ENCODE results near the gene PEX5L.

The PEX5L gene

GRCh38 chr3:179895330-179895729 lies 141.4 kb downstream of the PEX5L start:
- no peaks in the 10 kb centered on the region for H3K4me1 ChIP-seq (ENCODE audit: control insufficient read depth, insufficient read depth, low read length)
- H3K9me3 ChIP-seq (ENCODE audit: control insufficient read depth, low read length), result no peaks in the 10 kb centered on the region
- no peak overlapping the region for H3K4me3 ChIP-seq (ENCODE audit: low read length)
- H3K36me3 ChIP-seq (ENCODE audit: control insufficient read depth, insufficient read depth, low read length, severe bottlenecking), result no peaks in the 10 kb centered on the region
- no peak for DNase-seq (ENCODE audit: low read depth)
- H3K9ac ChIP-seq (ENCODE audit: low read length), result no peak overlapping the region
- H3K27me3 ChIP-seq (replicated peaks; ENCODE audit: control insufficient read depth, insufficient read depth, low read length), result peaks cover 4% of the 10 kb centered on the region

- DNase-seq (ENCODE audit: low read depth), result no peak
- Histone ChIP-seq H3K4me3 (ENCODE audit: low read length) (no peak overlapping the region), H3K9ac (ENCODE audit: low read length) (no peak overlapping the region), H3K27me3 (replicated peaks; ENCODE audit: control insufficient read depth, insufficient read depth, low read length) (no peaks in the 10 kb centered on the region), H3K4me1 (ENCODE audit: control insufficient read depth, insufficient read depth, low read length) (no peaks in the 10 kb centered on the region), H3K9me3 (ENCODE audit: control insufficient read depth, low read length) (no peaks in the 10 kb centered on the region), H3K36me3 (ENCODE audit: control insufficient read depth, insufficient read depth, low read length, severe bottlenecking) (no peaks in the 10 kb centered on the region)
These were observed 149.3 kb downstream of the PEX5L start for GRCh38 chr3:179887295-179887943.

DNA sequence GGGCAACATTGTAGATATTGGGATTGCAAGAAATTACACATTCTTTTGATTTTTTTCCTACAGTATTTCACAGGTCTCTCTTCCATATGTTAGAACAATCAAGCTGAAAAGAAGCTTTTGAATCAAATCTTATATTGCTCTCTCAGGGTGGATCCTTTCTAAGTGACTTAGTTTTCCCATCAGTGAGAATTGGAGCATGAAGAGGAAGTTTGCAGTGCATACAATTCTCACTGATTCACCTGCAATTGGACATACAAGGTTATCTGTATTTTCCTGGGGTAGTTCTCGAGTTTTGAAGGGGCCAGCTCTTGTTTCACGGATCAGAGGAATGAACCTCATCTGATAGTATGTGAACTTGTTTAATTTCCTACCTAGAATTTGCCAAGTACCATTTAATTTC lies 150.8 kb downstream of the PEX5L start:
- Histone ChIP-seq H3K36me3 (ENCODE audit: control insufficient read depth, insufficient read depth, low read length, severe bottlenecking) (no peaks in the 10 kb centered on the region), H3K9me3 (ENCODE audit: control insufficient read depth, low read length) (no peaks in the 10 kb centered on the region), H3K27me3 (replicated peaks; ENCODE audit: control insufficient read depth, insufficient read depth, low read length) (no peaks in the 10 kb centered on the region), H3K4me1 (ENCODE audit: control insufficient read depth, insufficient read depth, low read length) (no peaks in the 10 kb centered on the region), H3K4me3 (ENCODE audit: low read length) (no peak overlapping the region), H3K9ac (ENCODE audit: low read length) (no peak overlapping the region)
- no peak for DNase-seq (ENCODE audit: low read depth)

GRCh38 chr3:179884136-179884535 lies 152.6 kb downstream of the PEX5L start:
- Histone ChIP-seq H3K9ac (ENCODE audit: low read length) (no peak overlapping the region), H3K27me3 (replicated peaks; ENCODE audit: control insufficient read depth, insufficient read depth, low read length) (no peaks in the 10 kb centered on the region), H3K9me3 (ENCODE audit: control insufficient read depth, low read length) (no peaks in the 10 kb centered on the region), H3K36me3 (ENCODE audit: control insufficient read depth, insufficient read depth, low read length, severe bottlenecking) (no peaks in the 10 kb centered on the region), H3K4me3 (ENCODE audit: low read length) (no peak overlapping the region), H3K4me1 (ENCODE audit: control insufficient read depth, insufficient read depth, low read length) (no peaks in the 10 kb centered on the region)
- DNase-seq (ENCODE audit: low read depth), result no peak

GRCh38 chr3:179882292-179882691 lies 154.4 kb downstream of the PEX5L start:
- H3K4me1 ChIP-seq (ENCODE audit: control insufficient read depth, insufficient read depth, low read length), result no peaks in the 10 kb centered on the region
- DNase-seq (ENCODE audit: low read depth), result peak; percentile 2
- no peaks in the 10 kb centered on the region for H3K9me3 ChIP-seq (ENCODE audit: control insufficient read depth, low read length)
- no peaks in the 10 kb centered on the region for H3K36me3 ChIP-seq (ENCODE audit: control insufficient read depth, insufficient read depth, low read length, severe bottlenecking)
- no peak overlapping the region for H3K9ac ChIP-seq (ENCODE audit: low read length)
- no peak overlapping the region for H3K4me3 ChIP-seq (ENCODE audit: low read length)
- no peaks in the 10 kb centered on the region for H3K27me3 ChIP-seq (replicated peaks; ENCODE audit: control insufficient read depth, insufficient read depth, low read length)

GRCh38 chr3:179881791-179882190 lies 154.9 kb downstream of the PEX5L start:
- peak; percentile 10 for DNase-seq (ENCODE audit: low read depth)
- H3K9ac ChIP-seq (ENCODE audit: low read length), result no peak overlapping the region
- no peaks in the 10 kb centered on the region for H3K27me3 ChIP-seq (replicated peaks; ENCODE audit: control insufficient read depth, insufficient read depth, low read length)
- no peak overlapping the region for H3K4me3 ChIP-seq (ENCODE audit: low read length)
- H3K4me1 ChIP-seq (ENCODE audit: control insufficient read depth, insufficient read depth, low read length), result no peaks in the 10 kb centered on the region
- no peaks in the 10 kb centered on the region for H3K36me3 ChIP-seq (ENCODE audit: control insufficient read depth, insufficient read depth, low read length, severe bottlenecking)
- no peaks in the 10 kb centered on the region for H3K9me3 ChIP-seq (ENCODE audit: control insufficient read depth, low read length)

GRCh38 chr3:179880868-179881267 lies 155.9 kb downstream of the PEX5L start:
- Histone ChIP-seq H3K27me3 (replicated peaks; ENCODE audit: control insufficient read depth, insufficient read depth, low read length) (no peaks in the 10 kb centered on the region), H3K36me3 (ENCODE audit: control insufficient read depth, insufficient read depth, low read length, severe bottlenecking) (no peaks in the 10 kb centered on the region), H3K4me1 (ENCODE audit: control insufficient read depth, insufficient read depth, low read length) (no peaks in the 10 kb centered on the region), H3K9ac (ENCODE audit: low read length) (no peak overlapping the region), H3K9me3 (ENCODE audit: control insufficient read depth, low read length) (no peaks in the 10 kb centered on the region), H3K4me3 (ENCODE audit: low read length) (no peak overlapping the region)
- DNase-seq (ENCODE audit: low read depth), result no peak

GRCh38 chr3:179876440-179876839 lies 160.3 kb downstream of the PEX5L start:
- H3K4me1 ChIP-seq (ENCODE audit: control insufficient read depth, insufficient read depth, low read length), result no peaks in the 10 kb centered on the region
- no peaks in the 10 kb centered on the region for H3K36me3 ChIP-seq (ENCODE audit: control insufficient read depth, insufficient read depth, low read length, severe bottlenecking)
- no peaks in the 10 kb centered on the region for H3K27me3 ChIP-seq (replicated peaks; ENCODE audit: control insufficient read depth, insufficient read depth, low read length)
- H3K9me3 ChIP-seq (ENCODE audit: control insufficient read depth, low read length), result no peaks in the 10 kb centered on the region
- no peak overlapping the region for H3K4me3 ChIP-seq (ENCODE audit: low read length)
- DNase-seq (ENCODE audit: low read depth), result no peak
- no peak overlapping the region for H3K9ac ChIP-seq (ENCODE audit: low read length)

DNA sequence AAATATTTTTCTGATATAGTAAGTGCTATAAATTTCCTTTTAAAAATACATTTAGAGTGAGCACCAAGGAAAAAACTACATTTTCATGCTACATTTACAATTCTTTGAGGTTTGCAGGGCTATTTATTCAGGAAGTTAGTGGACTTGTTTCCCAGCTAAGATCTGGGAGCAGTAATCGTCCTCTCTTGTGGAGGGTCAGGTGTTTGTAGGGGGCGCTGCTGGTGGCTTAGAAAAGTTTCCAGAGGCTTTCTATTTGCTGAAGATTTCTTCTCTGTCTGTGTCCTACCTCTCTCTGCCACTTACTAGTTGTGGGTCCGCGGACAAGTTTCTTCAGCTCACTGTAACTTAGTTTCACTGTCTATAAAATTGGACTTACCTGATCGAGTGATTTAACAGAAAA lies 163.9 kb downstream of the PEX5L start:
- Histone ChIP-seq H3K36me3 (ENCODE audit: control insufficient read depth, insufficient read depth, low read length, severe bottlenecking) (no peaks in the 10 kb centered on the region), H3K9ac (ENCODE audit: low read length) (no peak overlapping the region), H3K9me3 (ENCODE audit: control insufficient read depth, low read length) (no peaks in the 10 kb centered on the region), H3K27me3 (replicated peaks; ENCODE audit: control insufficient read depth, insufficient read depth, low read length) (no peaks in the 10 kb centered on the region), H3K4me1 (ENCODE audit: control insufficient read depth, insufficient read depth, low read length) (no peaks in the 10 kb centered on the region), H3K4me3 (ENCODE audit: low read length) (no peak overlapping the region)
- DNase-seq (ENCODE audit: low read depth), result no peak

DNA sequence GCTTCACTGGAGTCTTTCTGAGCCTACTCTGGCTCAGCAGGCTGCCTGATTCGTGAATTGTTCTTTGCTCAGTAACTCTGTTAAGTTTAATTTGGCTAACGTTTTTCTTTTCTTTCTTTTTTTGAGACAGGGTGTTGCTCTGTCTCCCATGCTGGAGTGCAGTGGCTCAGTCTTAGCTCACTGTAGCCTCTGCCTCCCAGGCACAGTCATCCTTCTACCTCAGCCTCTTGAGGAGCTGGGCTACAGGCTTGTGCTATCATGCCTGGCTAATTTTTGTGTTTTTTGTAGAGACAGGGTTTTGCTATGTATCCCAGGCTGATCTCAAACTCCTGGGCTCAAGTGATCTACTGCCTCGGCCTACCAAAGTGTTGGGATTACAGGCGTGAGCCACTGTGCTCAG lies 165.0 kb downstream of the PEX5L start:
- H3K9me3 ChIP-seq (ENCODE audit: control insufficient read depth, low read length), result no peaks in the 10 kb centered on the region
- H3K27me3 ChIP-seq (replicated peaks; ENCODE audit: control insufficient read depth, insufficient read depth, low read length), result no peaks in the 10 kb centered on the region
- H3K9ac ChIP-seq (ENCODE audit: low read length), result no peak overlapping the region
- no peaks in the 10 kb centered on the region for H3K4me1 ChIP-seq (ENCODE audit: control insufficient read depth, insufficient read depth, low read length)
- H3K4me3 ChIP-seq (ENCODE audit: low read length), result no peak overlapping the region
- no peak for DNase-seq (ENCODE audit: low read depth)
- H3K36me3 ChIP-seq (ENCODE audit: control insufficient read depth, insufficient read depth, low read length, severe bottlenecking), result no peaks in the 10 kb centered on the region

- Histone ChIP-seq H3K36me3 (ENCODE audit: control insufficient read depth, insufficient read depth, low read length, severe bottlenecking) (no peaks in the 10 kb centered on the region), H3K27me3 (replicated peaks; ENCODE audit: control insufficient read depth, insufficient read depth, low read length) (no peaks in the 10 kb centered on the region), H3K4me3 (ENCODE audit: low read length) (no peak overlapping the region), H3K9ac (ENCODE audit: low read length) (no peak overlapping the region), H3K9me3 (ENCODE audit: control insufficient read depth, low read length) (no peaks in the 10 kb centered on the region), H3K4me1 (ENCODE audit: control insufficient read depth, insufficient read depth, low read length) (no peaks in the 10 kb centered on the region)
- DNase-seq (ENCODE audit: low read depth), result no peak
These were observed 168.0 kb downstream of the PEX5L start for GRCh38 chr3:179868715-179869114.

DNA sequence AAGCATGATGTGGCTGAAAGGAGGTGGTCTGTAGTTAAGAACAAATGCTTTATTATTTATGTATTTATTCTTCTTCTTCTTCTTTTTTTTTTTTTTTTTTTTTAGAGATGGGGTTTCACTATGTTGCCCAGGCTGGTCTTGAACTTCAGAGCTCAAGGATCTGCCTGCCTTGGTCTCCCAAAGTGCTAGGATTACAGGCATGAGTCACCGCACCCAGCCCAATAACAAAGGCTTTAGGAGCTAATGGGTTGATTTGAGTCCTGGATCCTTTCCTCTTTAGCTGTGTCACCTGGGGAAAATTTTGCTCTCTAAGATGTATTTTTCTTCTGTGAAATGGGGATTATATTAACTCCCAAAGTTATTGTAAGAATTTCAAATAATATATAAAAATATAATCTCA lies 168.8 kb downstream of the PEX5L start:
- Histone ChIP-seq H3K27me3 (replicated peaks; ENCODE audit: control insufficient read depth, insufficient read depth, low read length) (no peaks in the 10 kb centered on the region), H3K9ac (ENCODE audit: low read length) (no peak overlapping the region), H3K9me3 (ENCODE audit: control insufficient read depth, low read length) (no peaks in the 10 kb centered on the region), H3K36me3 (ENCODE audit: control insufficient read depth, insufficient read depth, low read length, severe bottlenecking) (no peaks in the 10 kb centered on the region), H3K4me3 (ENCODE audit: low read length) (no peak overlapping the region), H3K4me1 (ENCODE audit: control insufficient read depth, insufficient read depth, low read length) (no peaks in the 10 kb centered on the region)
- no peak for DNase-seq (ENCODE audit: low read depth)

Measured in adipocyte (in vitro differentiated cells).